GM23248 (cell line): Measurements from ENCODE around the gene RETREG1. TPM values are rescaled to one million over a fixed set of nuclear protein-coding genes. Genes with fewer than 3 reads are reported as not detected.

Source experiments
- DNase-seq: peaks from one replicate; pipeline ENCODE4 v3.0.0-alpha.2; 2015
- H2AFZ ChIP-seq: fragments of 200-600 bp; sonication (generic); 2 replicates; pipeline ENCODE4 v1.6.1; 2016; ENCODE audit warnings: antibody characterized with exemption
- H3F3A ChIP-seq: fragments of 200-600 bp; sonication (generic); 2 replicates; pipeline ENCODE4 v1.6.1; 2016; ENCODE audit warnings: mild to moderate bottlenecking, antibody characterized with exemption, mixed run types; ENCODE audit not compliant: insufficient read depth
- H3K27ac ChIP-seq: fragments of 200-600 bp; sonication (generic); 2 replicates; pipeline ENCODE4 v1.5.1; 2016; ENCODE audit warnings: mild to moderate bottlenecking
- H3K27me3 ChIP-seq: fragments of 200-600 bp; sonication (generic); replicated peaks from 2 replicates; pipeline ENCODE4 v1.6.1; 2016; ENCODE audit warnings: mild to moderate bottlenecking; ENCODE audit not compliant: insufficient read depth
- H3K36me3 ChIP-seq: fragments of 200-600 bp; sonication (generic); 2 replicates; pipeline ENCODE4 v1.6.1; 2016; ENCODE audit warnings: low read depth, mild to moderate bottlenecking
- H3K4me1 ChIP-seq: fragments of 200-600 bp; sonication (generic); 2 replicates; pipeline ENCODE4 v1.6.1; 2016; ENCODE audit warnings: mild to moderate bottlenecking; ENCODE audit not compliant: insufficient read depth
- H3K4me2 ChIP-seq: fragments of 200-600 bp; sonication (generic); one replicate; pipeline ENCODE4 v1.6.1; 2016; ENCODE audit warnings: mild to moderate bottlenecking; ENCODE audit not compliant: unreplicated experiment
- H3K4me3 ChIP-seq: fragments of 200-600 bp; sonication (generic); 2 replicates; pipeline ENCODE4 v1.5.1; 2016; ENCODE audit warnings: mild to moderate bottlenecking
- H3K79me2 ChIP-seq: fragments of 200-600 bp; sonication (generic); 2 replicates; pipeline ENCODE4 v1.6.1; 2016; ENCODE audit warnings: mild to moderate bottlenecking; ENCODE audit not compliant: insufficient read depth
- H3K9ac ChIP-seq: fragments of 200-600 bp; sonication (generic); 2 replicates; pipeline ENCODE4 v1.6.1; 2016; ENCODE audit warnings: mild to moderate bottlenecking
- H3K9me2 ChIP-seq: fragments of 200-600 bp; sonication (generic); 2 replicates; pipeline ENCODE4 v1.6.1; 2016; ENCODE audit warnings: mixed run types, mild to moderate bottlenecking, moderate library complexity; ENCODE audit not compliant: insufficient read depth
- H3K9me3 ChIP-seq: fragments of 200-600 bp; sonication (generic); one replicate; pipeline ENCODE4 v1.6.1; 2017; ENCODE audit warnings: low read depth
- H4K20me1 ChIP-seq: fragments of 200-600 bp; sonication (generic); 2 replicates; pipeline ENCODE4 v1.6.0; 2016; ENCODE audit not compliant: insufficient read depth
- EZH2 ChIP-seq: fragments of 200-600 bp; sonication (generic); IDR thresholded peaks from 2 replicates; pipeline ENCODE4 v1.6.1; 2018; ENCODE audit warnings: antibody characterized with exemption, mild to moderate bottlenecking; ENCODE audit not compliant: insufficient read depth, poor library complexity, severe bottlenecking
- EZH2phosphoT487 ChIP-seq: fragments of 200-600 bp; sonication (generic); IDR thresholded peaks from 2 replicates; pipeline ENCODE4 v1.6.1; 2018; ENCODE audit warnings: antibody characterized with exemption, moderate library complexity, mild to moderate bottlenecking, low read depth; ENCODE audit not compliant: insufficient read depth
- WGBS, 2 experiments: methylation state at CpG; one replicate each; pipeline ENCODE4 v1.1.6; 2015 to 2017; ENCODE audit warnings: low lambda C conversion rate in 2 of 2, low coverage in 1 of 2; ENCODE audit errors: missing lambda C conversion rate in 2 of 2; 5-methylcytosine and 5-hydroxymethylcytosine counted together
- in situ Hi-C: fragments of 300-500 bp; cut with MboI; formaldehyde crosslinking; loops from 2 replicates; pipeline ENCODE4 v1.15.0; 2020
- polyA plus RNA-seq: library from polyadenylated mRNA; unstranded; fragments of >200 nt; fragmentation: Nextera tagmentation; extraction: Ambion mirVana; gene quantifications from 2 replicates; pipeline ENCODE4 v1.2.1, GENCODE V29; 2016
- total RNA-seq: library from RNA; depleted of rRNA; stranded (reverse); fragments of >200 nt; shearing (Covaris generic); gene quantifications from 2 replicates; pipeline ENCODE4 v1.2.3, GENCODE V29; 2014

Gene RETREG1
- total and polyA plus RNA-seq, 2 experiments from 2014 or later = 0.22 to 1.1 TPM

DNA sequence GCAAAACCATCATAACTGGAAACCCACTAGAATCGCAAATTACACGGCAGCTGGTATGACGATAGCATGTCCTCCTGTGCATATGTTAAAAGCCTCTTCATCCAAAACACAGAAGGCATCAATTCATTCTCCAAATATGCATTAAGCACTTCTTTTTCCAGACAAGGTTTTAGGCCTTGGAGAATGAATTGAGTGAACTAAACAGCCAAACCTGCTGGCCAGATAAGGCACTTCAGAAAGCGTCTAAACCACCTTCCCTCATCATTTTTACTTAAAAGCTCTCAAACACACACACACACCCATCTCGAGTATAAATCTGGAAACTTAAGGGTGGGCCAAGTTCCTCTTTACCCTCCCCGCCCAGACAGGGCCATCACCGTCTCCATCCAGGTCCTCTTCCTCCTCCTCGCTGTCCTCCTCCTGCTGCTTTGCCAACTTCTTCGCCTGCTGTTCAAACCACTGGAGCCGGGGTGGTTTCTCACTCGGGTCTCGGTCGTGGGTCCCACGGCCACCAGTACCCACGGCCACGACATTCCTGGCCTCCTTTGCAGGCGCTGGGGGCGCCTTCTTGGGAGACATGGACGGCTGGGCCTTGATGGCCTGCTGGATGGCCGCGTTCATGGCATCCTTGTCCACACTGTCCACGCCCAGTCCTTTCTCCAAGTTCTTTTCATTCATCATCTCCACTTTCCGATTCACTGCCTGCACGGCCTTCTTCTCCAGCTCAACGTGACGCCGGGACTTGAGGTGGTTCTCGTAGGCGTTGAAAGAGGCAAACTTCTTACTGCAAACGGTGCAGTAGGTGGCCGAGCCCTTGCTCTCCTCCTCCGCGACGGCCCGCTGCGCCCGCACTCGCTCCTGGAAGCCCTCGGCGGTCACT is 151.9 kb downstream of the RETREG1 start:
- Histone ChIP-seq H4K20me1 (peaks cover 4% of the 10 kb centered on the region; the same call in 1 of the 2 replicates), H3K9me2 (no peaks in the 10 kb centered on the region), H3K36me3 (peaks cover 30% of the 10 kb centered on the region), H3K9ac (peak overlapping the region; percentile 88), H3K79me2 (peaks cover 87% of the 10 kb centered on the region), H2AFZ (peak overlapping the region; percentile 95), H3F3A (peaks cover 55% of the 10 kb centered on the region), H3K9me3 (no peaks in the 10 kb centered on the region), H3K4me2 (peak overlapping the region; percentile 100), H3K4me1 (peaks cover 61% of the 10 kb centered on the region), H3K27me3 (no peaks in the 10 kb centered on the region), H3K4me3 (peak overlapping the region; percentile 93), H3K27ac (peak overlapping the region; percentile 68)
- in situ Hi-C loops = no loop called here
- peak; percentile 63 for DNase-seq
- TF ChIP-seq EZH2 = no peak
- no peak for TF ChIP-seq EZH2phosphoT487
- 6 to 8% methylated on average over 37 to 40 of the region's 40 CpGs for WGBS, 2 experiments

DNA sequence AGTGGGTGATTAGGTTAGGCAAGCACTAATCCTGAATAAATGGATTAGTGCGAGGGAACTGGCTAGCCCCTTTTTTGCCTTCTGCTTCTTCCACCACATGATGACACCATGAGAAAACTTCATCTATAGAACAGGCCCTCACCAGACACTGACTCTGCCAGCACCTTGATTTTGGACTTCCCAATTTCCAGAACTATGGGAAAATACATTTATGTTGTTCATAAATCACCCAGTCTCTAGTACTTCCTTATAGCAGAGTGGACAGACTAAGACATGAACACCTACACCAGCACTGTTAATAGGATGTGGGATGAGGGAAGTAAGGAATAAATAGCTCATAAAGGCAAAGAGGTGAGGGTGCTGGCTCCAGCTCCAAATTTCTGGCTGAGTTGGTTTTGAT is 152.6 kb downstream of the RETREG1 start:
- peak overlapping the region; percentile 88 for H3K9ac ChIP-seq
- DNase-seq = no peak
- TF ChIP-seq EZH2phosphoT487 (no peak), EZH2 (no peak)
- H3K36me3 ChIP-seq = peaks cover 30% of the 10 kb centered on the region
- H3K4me2 ChIP-seq = peak overlapping the region; percentile 100
- H3K27me3 ChIP-seq = no peaks in the 10 kb centered on the region
- no peak overlapping the region for H3K27ac ChIP-seq
- no peak overlapping the region for H2AFZ ChIP-seq
- peaks cover 62% of the 10 kb centered on the region for H3F3A ChIP-seq
- H3K79me2 ChIP-seq = peaks cover 87% of the 10 kb centered on the region
- in situ Hi-C loops = no loop called here
- H3K4me3 ChIP-seq = peak overlapping the region; percentile 93
- WGBS, 2 experiments = 86 to 93% methylated on average over 1 of the region's 1 CpG
- H3K4me1 ChIP-seq = peaks cover 67% of the 10 kb centered on the region
- H3K9me2 ChIP-seq = no peaks in the 10 kb centered on the region
- peaks cover 4% of the 10 kb centered on the region; the same call in 1 of the 2 replicates for H4K20me1 ChIP-seq
- H3K9me3 ChIP-seq = no peaks in the 10 kb centered on the region

DNA sequence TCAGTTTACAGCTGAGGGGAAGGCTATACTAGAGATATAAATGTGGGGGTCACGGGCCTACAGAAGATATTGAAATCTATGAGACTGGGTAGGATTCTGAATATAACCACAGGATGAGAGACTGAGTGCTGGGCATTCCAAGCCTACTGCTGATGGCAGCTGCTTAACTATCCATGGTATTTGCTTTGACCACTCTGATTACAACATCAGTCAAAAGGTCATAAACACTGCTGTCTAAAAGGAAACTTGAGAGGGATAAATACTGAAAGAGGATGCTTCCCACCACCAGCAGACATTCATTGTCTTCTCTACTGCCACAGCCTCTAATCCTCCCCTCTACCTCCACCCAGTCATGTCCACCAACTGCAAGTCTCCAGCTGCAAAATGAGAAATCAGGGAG is 155.0 kb downstream of the RETREG1 start:
- H3K27me3 ChIP-seq = no peaks in the 10 kb centered on the region
- H3K4me2 ChIP-seq = peak overlapping the region; percentile 100
- peak overlapping the region; percentile 64 for H3K27ac ChIP-seq
- 0 out of 2 replicates have a peak, but pooled peaks cover 4% of the 10 kb centered on the region for H4K20me1 ChIP-seq
- H3K4me3 ChIP-seq = peak overlapping the region; percentile 28
- H3K9me2 ChIP-seq = no peaks in the 10 kb centered on the region
- H3K9me3 ChIP-seq = no peaks in the 10 kb centered on the region
- peaks cover 43% of the 10 kb centered on the region for H3K36me3 ChIP-seq
- DNase-seq = peak; percentile 83
- no peak overlapping the region for H2AFZ ChIP-seq
- peaks cover 91% of the 10 kb centered on the region for H3K79me2 ChIP-seq
- peak overlapping the region; percentile 5; the same call in 1 of the 2 replicates for H3K9ac ChIP-seq
- in situ Hi-C loops = no loop called here
- 61 to 67% methylated on average over 1 of the region's 1 CpG for WGBS, 2 experiments
- TF ChIP-seq EZH2 (no peak), EZH2phosphoT487 (peak; percentile 71; the same call in 1 of the 2 replicates)
- H3F3A ChIP-seq = peaks cover 75% of the 10 kb centered on the region
- peaks cover 75% of the 10 kb centered on the region for H3K4me1 ChIP-seq

DNA sequence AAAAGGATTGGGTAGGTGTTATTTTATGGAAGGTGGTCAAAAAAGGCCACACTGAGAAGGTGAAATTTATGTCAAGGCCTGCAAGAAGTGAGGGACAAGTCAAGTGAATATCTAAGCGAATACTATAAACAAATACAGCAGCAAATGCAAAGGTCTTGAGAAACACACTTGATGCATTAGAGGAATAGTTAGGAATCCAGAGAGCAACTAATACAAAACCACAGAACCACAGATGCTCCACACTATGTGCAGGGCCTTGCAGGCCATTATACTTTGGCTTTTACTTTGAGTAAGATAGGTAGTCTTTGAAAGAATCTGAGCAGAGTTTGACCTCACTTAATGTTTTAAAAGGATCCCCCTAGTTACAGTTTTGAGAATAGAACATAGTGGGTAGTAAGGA is 155.8 kb downstream of the RETREG1 start:
- H3K9ac ChIP-seq = no peak overlapping the region
- in situ Hi-C loops = no loop called here
- H3K9me2 ChIP-seq = no peaks in the 10 kb centered on the region
- H3F3A ChIP-seq = peaks cover 74% of the 10 kb centered on the region
- H3K4me3 ChIP-seq = peak overlapping the region; percentile 24
- no peaks in the 10 kb centered on the region for H3K27me3 ChIP-seq
- peak; percentile 48 for DNase-seq
- H3K36me3 ChIP-seq = peaks cover 48% of the 10 kb centered on the region
- peaks cover 72% of the 10 kb centered on the region for H3K4me1 ChIP-seq
- peaks cover 90% of the 10 kb centered on the region for H3K79me2 ChIP-seq
- no peak for TF ChIP-seq EZH2
- no peak for TF ChIP-seq EZH2phosphoT487
- H2AFZ ChIP-seq = no peak overlapping the region
- peak overlapping the region; percentile 100 for H3K4me2 ChIP-seq
- H3K27ac ChIP-seq = peak overlapping the region; percentile 64
- H3K9me3 ChIP-seq = no peaks in the 10 kb centered on the region
- 94 to 95% methylated on average over 1 of the region's 1 CpG for WGBS, 2 experiments
- 0 out of 2 replicates have a peak, but pooled peaks cover 4% of the 10 kb centered on the region for H4K20me1 ChIP-seq
